Neural cell (in vitro differentiated cells): ENCODE data around the gene SPTBN1.

Source experiments
- CTCF ChIP-seq: fragments of 450-650 bp; IDR thresholded peaks from 2 replicates; pipeline ENCODE4 v1.5.1; 2014; ENCODE audit warnings: antibody characterized with exemption, mild to moderate bottlenecking, moderate library complexity; ENCODE audit not compliant: poor library complexity, severe bottlenecking
- EP300 ChIP-seq: fragments of 450-650 bp; conservative IDR thresholded peaks from 2 replicates; pipeline ENCODE4 v1.6.1; 2014; ENCODE audit warnings: antibody characterized with exemption, mild to moderate bottlenecking, moderate library complexity; ENCODE audit not compliant: poor library complexity, severe bottlenecking
- EZH2 ChIP-seq: fragments of 200-600, 300-800 bp; shearing (Covaris generic), sonication (generic); IDR thresholded peaks from 2 replicates; pipeline ENCODE4 v1.6.1; 2014; ENCODE audit warnings: antibody characterized with exemption, low read length, borderline replicate concordance, mild to moderate bottlenecking; ENCODE audit not compliant: insufficient read depth, poor library complexity, severe bottlenecking
- MXI1 ChIP-seq: fragments of 450-650 bp; conservative IDR thresholded peaks from 2 replicates; pipeline ENCODE4 v1.6.1; 2014; ENCODE audit warnings: antibody characterized with exemption, mild to moderate bottlenecking; ENCODE audit not compliant: poor library complexity, severe bottlenecking
- POLR2AphosphoS5 ChIP-seq: IDR thresholded peaks from 2 replicates; pipeline ENCODE4 v1.6.1; 2012
- RAD21 ChIP-seq: fragments of 450-650 bp; conservative IDR thresholded peaks from 2 replicates; pipeline ENCODE4 v1.6.1; 2014; ENCODE audit warnings: antibody characterized with exemption, mild to moderate bottlenecking, moderate library complexity
- REST ChIP-seq: IDR thresholded peaks from 2 replicates; pipeline ENCODE4 v1.6.1; 2012; ENCODE audit warnings: borderline replicate concordance
- SMC3 ChIP-seq: fragments of 450-650 bp; conservative IDR thresholded peaks from 2 replicates; pipeline ENCODE4 v1.6.1; 2014; ENCODE audit warnings: antibody characterized with exemption, mild to moderate bottlenecking, moderate library complexity; ENCODE audit not compliant: poor library complexity
- TAF1 ChIP-seq: IDR thresholded peaks from 2 replicates; pipeline ENCODE4 v1.6.1; 2012; ENCODE audit warnings: low read depth

- TF ChIP-seq MXI1 (no peak), EZH2 (no peak), POLR2AphosphoS5 (no peak), CTCF (no peak), REST (no peak), TAF1 (no peak), EP300 (no peak), RAD21 (no peak), SMC3 (no peak)
Measured at GRCh38 chr2:54624591-54625071, 168.5 kb downstream of the SPTBN1 start.
